Effector CD4-positive, alpha-beta T cell (primary cell): ENCODE results near the gene BHMT.
"Not testable (repeated sequence)": the region's sequence is repeated elsewhere in the genome, so short reads cannot be mapped to it uniquely, and the experiment has no call there.

Experiments
- DNase-seq: peaks from one replicate; pipeline ENCODE4 v3.0.0-alpha.2; 2020

Gene BHMT

DNA sequence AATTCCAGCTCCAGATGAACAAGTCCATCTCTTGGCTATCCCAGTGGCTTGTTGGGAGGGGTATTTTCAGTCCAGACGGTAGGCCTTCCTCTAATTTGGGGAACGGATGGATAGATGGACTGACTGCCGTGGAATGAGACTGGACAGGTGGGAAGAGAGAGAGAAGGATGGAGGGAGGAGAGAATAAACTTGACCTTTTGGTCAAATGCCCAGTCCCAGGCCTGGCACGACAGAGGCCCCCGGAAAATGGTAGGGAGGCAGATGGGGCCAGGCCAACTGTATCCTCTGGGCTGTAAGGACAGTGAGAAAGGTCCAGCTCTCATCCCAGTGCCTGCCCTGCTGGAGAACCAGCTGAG is 1.1 kb downstream of the BHMT start:
- no peak for DNase-seq

DNA sequence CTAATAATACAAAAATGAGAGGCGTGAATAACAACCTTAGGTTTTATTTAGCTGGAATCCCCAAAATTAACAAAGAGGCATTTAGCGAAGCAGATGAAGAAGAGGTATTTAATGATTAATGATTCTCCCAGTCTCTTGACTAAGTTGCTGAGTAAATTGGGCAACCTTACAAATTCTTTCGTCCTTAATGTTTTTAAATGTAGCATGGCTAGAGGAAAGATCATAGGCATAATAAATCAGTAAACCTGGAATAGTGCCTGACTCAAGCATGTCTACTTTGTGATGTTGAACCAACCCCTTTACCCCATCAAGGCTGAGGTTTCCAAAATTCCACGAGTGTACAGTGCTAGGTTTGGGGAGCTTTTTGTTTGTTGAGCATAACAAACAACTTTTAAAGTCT is 7.9 kb downstream of the BHMT start:
- DNase-seq, result no peak

- DNase-seq, result no peak
Observed at GRCh38 chr5:79120221-79120620, 8.6 kb downstream of the BHMT start.

- no peak for DNase-seq
Observed at GRCh38 chr5:79122973-79123372, 11.4 kb downstream of the BHMT start.

DNA sequence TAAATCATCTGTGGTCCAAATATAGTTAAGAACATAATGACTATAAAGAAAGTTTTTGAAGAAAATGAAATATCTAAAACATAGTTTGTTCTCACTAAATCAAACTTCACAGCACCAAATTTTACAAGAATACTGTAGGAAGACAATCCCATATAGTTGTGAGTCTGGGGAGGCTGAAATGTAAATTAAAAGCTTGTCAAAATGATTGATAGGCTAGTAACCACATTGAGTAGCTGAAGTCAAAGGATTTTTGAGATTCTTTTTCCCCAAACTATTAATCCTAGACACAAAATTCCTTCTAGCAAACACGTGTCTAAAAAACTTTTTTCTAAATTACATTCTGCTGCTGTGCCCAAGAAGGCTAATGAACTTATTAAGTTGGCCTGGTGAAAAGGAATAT is 13.0 kb downstream of the BHMT start:
- no peak for DNase-seq

- no peak for DNase-seq
Observed at GRCh38 chr5:79130781-79131180, 19.2 kb downstream of the BHMT start.

DNA sequence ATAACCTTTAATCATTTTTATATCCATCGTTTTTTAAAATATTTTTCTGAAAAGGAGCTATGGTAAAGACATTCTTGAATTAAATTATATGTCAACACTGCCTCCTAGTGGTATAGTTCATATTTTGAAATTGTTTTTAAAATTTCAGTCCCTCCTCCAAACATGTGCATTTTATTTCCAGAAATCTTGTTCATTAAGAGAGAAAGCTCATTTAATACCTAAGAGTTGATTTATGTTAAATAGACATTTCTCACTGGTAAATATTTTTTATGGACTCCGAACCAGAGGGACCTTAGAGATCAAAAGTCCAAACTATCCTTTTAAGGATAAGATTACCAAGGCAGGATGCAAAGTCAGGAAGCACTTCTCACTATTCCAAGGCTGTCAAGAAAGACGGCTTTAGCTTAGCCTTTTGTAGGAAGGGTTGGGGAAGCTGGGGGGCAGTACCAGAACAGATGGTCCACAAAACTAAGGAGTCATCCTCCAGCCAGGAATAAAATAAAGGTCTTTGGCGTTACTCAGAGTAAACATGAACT is 21.6 kb downstream of the BHMT start:
- no peak for DNase-seq

- peak; percentile 19 for DNase-seq
Observed at GRCh38 chr5:79133657-79134451, 22.2 kb downstream of the BHMT start.

DNA sequence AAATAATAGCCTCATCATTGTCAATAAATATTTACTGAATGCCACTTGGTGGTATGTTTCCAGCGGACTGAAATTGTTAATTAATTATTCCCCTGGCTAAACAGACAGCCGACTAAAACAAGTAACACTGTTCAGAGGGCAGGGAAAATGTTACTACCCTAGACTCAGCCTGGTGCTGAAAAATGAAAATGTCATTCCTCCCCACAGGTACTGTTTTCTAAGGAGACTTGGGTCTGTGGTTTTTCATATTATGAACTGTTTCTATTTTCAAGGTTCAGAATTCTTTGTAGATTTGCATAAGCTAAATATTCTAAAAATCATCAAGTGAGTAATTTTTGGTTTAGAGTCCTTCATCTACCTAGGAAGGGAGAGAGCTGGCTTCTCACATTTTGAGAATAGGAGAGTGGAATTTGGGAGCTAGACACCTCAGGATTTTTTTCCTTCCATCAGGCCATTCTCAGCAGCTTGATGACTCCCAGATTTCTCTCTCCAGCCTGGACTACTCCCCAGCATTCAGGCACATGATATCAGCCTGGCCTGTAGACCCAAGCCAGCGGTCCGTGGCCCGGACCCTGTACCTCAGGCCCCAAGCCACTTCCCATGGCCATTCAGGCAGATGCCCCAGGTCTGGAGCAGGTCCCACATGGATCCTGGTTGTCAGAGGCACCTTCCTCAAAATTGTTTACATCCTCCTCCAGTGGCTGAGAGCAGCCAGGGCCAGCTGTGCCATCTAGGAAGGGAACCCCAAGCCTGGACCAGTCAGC is 24.4 kb downstream of the BHMT start:
- DNase-seq, result no peak

DNA sequence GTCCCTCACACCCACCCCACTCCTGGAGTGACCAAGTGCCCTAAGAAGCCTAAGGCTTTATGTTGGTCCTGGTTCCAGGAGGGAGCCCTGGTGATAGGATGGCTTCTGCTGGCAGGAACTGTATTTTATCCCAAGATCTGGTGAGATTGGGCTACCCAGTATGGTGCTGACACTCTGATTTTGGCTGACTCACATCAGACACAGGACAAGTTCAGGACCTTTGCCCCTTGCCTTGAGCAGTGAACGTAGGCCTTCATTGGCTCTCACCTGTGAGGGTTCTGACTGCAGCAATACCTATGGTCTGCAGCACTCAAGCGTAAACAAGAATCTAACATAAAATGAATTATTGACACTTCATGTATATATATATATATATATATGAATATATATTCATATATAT is 25.0 kb downstream of the BHMT start:
- no peak for DNase-seq

DNA sequence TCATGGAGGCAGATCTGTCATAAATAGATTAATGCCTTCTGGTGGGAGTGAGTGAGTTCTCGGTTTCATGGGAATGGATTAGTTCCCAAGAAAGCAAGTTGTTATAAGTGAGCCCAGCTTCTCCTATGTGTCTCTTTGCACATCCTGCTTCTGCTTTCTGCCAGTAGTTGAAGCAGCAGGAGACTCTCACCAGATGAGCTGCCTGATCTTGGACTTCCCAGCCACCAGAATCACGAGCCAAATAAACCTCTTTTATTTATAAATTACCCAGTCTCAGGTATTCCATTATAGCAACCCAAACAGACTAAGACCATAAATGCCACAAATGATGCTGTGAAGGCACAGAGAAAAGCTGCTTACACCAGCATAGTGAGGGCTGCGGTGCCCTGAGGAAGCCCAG is 28.9 kb downstream of the BHMT start:
- no peak for DNase-seq

DNA sequence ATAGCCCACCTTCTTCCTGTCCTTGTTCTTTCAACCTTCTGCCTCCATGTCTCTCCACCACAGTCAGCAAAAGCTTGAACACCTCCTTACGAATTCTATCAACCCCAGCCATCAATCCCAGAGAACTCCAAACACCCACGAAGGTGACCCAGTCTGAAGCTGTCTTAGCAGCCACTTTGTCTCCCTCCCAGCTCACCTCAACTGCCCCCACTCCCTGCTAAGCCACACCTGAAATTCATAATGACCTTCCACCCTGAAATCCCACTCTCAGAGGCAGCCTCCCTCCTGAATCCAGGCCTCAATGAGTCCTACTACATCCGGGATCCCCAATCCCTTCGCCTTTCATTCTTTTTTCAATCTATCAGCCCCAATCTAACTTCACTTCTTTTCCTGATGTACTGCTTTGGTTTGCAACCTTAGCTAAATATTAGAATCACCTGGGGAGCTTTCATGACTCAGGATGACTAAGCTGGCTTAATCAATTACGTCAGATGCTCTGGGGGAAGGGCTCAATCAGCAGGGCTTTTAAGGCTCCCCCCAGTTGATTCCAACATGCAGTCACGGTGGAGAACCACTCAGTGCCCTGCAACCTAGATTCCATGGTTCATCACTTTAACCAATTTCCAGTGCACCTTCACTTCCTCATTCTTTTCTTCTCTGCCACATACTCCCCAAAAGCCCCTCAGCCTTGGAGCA is 32.2 kb downstream of the BHMT start:
- no peak for DNase-seq

DNA sequence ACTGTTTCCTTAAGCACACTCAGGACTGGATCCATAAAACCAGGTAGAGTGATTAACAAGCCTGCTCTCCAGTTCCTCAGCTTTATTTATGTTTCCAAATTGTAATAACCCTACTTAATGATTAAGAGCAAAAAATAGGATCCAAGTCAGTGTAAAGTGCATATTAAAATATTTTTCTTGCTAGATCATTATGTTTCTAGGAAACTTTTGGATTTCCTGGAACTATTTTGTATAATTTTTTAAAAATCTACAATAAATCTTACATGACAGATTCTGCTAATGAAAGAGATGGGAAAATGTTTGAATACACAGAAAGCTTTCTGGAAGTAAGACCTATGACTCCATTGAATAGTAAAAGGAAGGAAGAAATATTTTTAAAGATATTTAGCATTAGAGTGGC is 35.5 kb downstream of the BHMT start:
- no peak for DNase-seq

DNA sequence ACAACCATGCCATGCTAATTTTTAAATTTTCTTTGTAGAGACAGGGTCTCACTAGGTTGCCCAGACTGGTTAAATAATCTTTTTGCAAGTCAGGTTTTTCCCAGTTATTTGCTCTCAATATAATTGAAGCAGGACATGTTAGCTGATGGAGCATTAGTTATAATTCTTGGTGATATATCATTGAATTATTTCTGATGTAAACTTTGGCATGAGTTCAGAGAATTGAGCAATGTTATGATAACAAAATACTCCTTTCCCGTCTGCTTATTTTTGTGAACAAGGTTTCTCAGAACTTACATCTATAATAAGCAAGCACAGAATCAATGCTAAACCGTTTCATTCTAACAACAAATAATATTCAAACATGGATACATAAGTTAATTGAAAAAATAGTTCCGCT is 37.8 kb downstream of the BHMT start:
- no peak for DNase-seq

- no peak for DNase-seq
Observed at GRCh38 chr5:79151942-79152671, 40.5 kb downstream of the BHMT start.

GRCh38 chr5:79157305-79157704 is 45.7 kb downstream of the BHMT start:
- DNase-seq, result no peak

DNA sequence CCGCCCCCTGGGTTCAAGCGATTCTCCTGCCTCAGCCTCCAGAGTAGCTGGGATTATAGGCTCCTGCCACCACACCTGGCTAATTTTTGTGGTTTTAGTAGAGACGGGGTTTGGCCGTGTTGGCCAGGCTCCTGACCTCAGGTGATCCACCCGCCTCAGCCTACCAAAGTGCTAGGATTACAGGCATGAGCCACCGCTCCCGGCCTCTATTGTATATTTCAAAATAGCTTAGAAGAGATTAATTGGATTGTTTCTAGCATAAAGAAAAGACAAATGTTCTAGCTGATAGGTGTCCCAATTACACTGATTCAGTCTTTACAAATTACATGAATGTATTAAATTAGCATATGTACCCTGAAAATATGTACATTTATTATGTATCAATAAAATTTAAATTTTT is 50.0 kb downstream of the BHMT start:
- DNase-seq, result not testable (repeated sequence)

GRCh38 chr5:79168031-79168430 is 56.4 kb downstream of the BHMT start:
- DNase-seq, result no peak

DNA sequence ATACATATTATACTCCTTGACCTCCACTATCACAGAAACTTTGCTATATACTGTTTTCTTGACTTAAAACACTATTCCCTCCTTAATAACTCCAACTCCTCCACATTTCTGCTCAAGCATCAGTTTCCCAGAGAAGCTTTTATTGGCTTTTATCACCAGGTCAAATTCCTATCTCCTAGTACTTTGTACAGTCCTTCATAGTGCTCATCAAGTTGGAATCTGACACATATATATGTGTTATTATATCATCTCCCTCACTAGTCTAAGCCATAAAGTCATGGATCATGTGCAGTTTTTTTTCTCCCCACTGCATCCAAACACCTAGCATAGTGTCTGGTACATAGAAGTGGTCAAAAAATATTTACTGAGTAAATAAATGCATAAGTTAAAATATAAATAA is 59.1 kb downstream of the BHMT start:
- DNase-seq, result no peak

DNA sequence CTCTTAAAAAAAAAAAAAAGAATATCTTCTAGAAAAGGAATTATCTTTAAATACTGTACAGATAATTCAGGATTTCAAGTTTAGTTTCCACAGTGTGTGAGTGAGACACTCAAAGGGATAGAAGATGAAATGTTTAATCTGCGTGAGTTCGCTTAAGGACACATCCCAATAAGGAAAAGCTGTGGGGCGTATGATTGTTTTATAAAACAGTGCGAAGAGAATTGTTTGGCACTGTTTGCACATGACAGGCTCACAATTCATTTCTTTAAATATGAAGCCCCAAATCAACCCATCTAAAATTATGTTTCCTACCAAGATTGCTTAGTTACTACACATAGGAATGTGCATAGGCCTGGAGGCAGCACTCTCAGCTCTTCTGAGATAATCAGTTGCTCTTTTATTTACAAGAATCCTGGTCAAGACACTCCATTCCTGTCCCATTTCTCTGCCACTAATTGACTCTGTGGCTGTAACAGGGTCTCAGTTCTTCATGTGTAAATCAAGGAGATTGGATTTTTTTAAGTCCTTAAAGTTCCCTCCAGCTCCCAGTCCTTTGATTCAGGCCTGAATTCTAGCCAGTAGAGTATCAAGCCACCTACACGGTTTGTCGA is 60.1 kb downstream of the BHMT start:
- DNase-seq, result no peak

DNA sequence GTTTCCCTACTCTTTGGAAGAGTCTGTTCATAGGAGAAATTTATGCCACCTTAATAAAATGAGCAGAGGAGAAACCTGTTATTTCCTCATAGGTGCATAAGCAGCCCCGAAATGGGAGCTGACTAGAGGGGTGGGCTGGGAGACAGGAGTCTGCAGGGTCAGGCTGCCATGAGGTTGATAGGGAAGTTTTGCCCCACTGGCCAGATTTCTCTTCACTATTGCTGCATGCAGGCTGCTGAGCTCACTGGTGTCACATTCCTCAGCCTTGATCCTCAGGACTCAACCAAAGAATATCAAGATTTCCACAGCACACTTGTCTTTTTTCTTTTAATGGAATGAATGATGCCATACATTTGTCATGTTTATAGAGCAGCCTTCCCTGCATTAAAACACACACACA is 60.7 kb downstream of the BHMT start:
- DNase-seq, result no peak

- no peak for DNase-seq
Observed at GRCh38 chr5:79173626-79174025, 62.0 kb downstream of the BHMT start.
